Subcutaneous adipose tissue (tissue), 4 donors: Measurements from ENCODE around the gene MYL3. TPM values are rescaled to one million over a fixed set of nuclear protein-coding genes. Genes with fewer than 3 reads are reported as not detected.

Experiments used
- CTCF ChIP-seq: fragments of 450-650 bp; IDR thresholded peaks from one replicate; pipeline ENCODE4 v1.5.1; 2016; ENCODE audit warnings: low read depth, mild to moderate bottlenecking, control low read depth, antibody characterized with exemption, moderate library complexity
- total RNA-seq, 4 donors: library from RNA; depleted of rRNA; stranded (reverse); fragments of >200 nt; gene quantifications; one replicate each; pipeline ENCODE4 v1.1.0, GENCODE V29; 2016

Gene MYL3
- total RNA-seq, 4 donors from 2014 or later, result 2.0 to 9.8 (median 6.4) TPM

- no peak for TF ChIP-seq CTCF
Measured at GRCh38 chr3:46861605-46862368, 1.5 kb downstream of the MYL3 start.

- no peak for TF ChIP-seq CTCF
Measured at GRCh38 chr3:46860810-46861604, 2.2 kb downstream of the MYL3 start.

GRCh38 chr3:46860017-46860809 lies 3.0 kb downstream of the MYL3 start:
- no peak for TF ChIP-seq CTCF

GRCh38 chr3:46859001-46859710 lies 4.1 kb downstream of the MYL3 start:
- TF ChIP-seq CTCF, result no peak

GRCh38 chr3:46858456-46858855 lies 4.8 kb downstream of the MYL3 start:
- TF ChIP-seq CTCF, result no peak

GRCh38 chr3:46857485-46858341 lies 5.5 kb downstream of the MYL3 start:
- TF ChIP-seq CTCF, result no peak
